ENCODE data around the gene ZNF205.

GRCh38 chr16:3137267-3137666, 24.9 kb downstream of the ZNF205 start:
- TF ChIP-seq CTCF (IDR thresholded peaks at IDR 0.05) (no peak), POLR2A (IDR thresholded peaks at IDR 0.05) (no peak), POLR2AphosphoS5 (IDR thresholded peaks at IDR 0.05) (no peak), EP300 (IDR thresholded peaks at IDR 0.05) (no peak)
